ENCODE measurements around the gene ENC1. TPM values are rescaled to one million over a fixed set of nuclear protein-coding genes. Genes with fewer than 3 reads are reported as not detected.

Gene ENC1, protein sequence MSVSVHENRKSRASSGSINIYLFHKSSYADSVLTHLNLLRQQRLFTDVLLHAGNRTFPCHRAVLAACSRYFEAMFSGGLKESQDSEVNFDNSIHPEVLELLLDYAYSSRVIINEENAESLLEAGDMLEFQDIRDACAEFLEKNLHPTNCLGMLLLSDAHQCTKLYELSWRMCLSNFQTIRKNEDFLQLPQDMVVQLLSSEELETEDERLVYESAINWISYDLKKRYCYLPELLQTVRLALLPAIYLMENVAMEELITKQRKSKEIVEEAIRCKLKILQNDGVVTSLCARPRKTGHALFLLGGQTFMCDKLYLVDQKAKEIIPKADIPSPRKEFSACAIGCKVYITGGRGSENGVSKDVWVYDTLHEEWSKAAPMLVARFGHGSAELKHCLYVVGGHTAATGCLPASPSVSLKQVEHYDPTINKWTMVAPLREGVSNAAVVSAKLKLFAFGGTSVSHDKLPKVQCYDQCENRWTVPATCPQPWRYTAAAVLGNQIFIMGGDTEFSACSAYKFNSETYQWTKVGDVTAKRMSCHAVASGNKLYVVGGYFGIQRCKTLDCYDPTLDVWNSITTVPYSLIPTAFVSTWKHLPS
- total RNA-seq, result 126 and 134 TPM in 2 replicates

DNA sequence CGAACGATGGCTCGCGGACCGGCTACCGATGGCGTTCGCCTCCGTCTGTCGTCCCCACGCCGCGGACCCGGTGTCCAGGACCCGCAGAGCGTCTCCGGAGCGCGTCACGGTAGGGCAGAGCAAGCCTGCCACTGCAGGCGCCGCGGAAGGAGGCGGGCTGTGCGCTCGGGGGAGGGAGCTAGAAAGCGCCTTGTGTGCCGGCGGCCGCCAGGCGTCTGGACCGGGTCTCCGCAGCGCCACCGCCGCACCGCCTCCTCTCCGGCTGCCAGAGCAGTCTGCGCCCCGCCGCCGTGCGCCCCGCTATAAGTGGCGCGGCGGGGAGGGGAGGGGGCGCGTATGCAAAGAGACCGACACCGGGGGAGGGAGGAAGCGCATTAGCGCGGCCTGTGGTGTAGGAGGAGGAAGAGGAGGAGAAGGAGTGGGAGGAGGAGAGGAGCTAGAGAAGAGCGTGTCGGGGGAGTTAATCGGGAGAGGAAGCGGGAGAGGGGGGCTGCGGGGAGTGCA is at the start of gene ENC1:
Gene ENC1, minus strand, starts transcription at position 279 of the 504 bp plus-strand sequence. CDS start 4,243 bp downstream, outside the sequence.

DNA sequence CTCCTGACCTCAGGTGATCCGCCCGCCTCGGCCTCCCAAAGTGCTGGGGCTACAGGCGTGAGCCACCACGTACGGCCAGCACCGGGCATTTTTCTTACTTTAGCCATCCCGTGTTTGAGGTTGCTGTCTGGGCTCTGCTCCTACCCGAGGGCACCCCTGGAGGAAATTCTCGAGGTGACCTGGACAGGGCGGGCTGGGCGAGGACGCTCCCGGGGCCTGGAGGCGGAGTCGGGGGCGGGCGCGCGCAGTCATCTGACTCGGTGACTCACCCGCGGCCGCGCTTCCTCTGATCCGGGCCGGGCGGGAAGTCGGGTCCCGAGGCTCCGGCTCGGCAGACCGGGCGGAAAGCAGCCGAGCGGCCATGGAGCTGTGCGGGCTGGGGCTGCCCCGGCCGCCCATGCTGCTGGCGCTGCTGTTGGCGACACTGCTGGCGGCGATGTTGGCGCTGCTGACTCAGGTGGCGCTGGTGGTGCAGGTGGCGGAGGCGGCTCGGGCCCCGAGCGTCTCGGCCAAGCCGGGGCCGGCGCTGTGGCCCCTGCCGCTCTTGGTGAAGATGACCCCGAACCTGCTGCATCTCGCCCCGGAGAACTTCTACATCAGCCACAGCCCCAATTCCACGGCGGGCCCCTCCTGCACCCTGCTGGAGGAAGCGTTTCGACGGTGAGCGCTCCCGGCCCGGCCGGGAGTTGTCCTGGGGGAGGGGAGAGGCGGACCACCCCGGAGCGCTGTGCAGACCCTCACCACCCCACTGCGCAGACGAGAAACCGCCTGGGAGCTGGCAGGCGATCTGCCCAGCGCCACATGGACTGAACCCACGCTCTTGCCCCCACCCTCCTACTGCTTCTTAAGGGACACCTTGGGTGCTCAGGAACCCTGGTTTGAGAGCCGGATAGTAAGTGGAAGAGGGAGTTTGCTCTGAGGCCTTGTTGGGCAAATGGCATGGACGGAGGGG is 44.6 kb upstream of the ENC1 start, which contains the start of gene HEXB:
Gene HEXB, plus strand, starts transcription at position 334 of the 952 bp plus-strand sequence. Its CDS starts 28 bp downstream, at position 362.

Other genes starting within 250 kb of the ENC1 start
- gene HEXB, start 44.5 kb upstream of the ENC1 start, total RNA-seq, result 180 and 182 TPM in 2 replicates
- 32.5 and 39.4 TPM in 2 replicates for gene GFM2, start 126.4 kb upstream of the ENC1 start, total RNA-seq
- 94.5 and 104 TPM in 2 replicates for gene NSA2, start 126.5 kb upstream of the ENC1 start, total RNA-seq
- gene FAM169A, start 225.7 kb upstream of the ENC1 start, total RNA-seq, result 0.28 and 0.45 TPM in 2 replicates

Measured in endothelial cell of coronary artery (primary cell).